COLO829 (cell line): ENCODE data around the gene NLRC3.

ENCODE experiments used
- DNase-seq: peaks from one replicate; pipeline ENCODE4 v3.0.0; 2012; ENCODE audit warnings: low spot score

The NLRC3 gene

GRCh38 chr16:3597226-3597625 is 20.0 kb upstream of the NLRC3 start:
- no peak for DNase-seq

- no peak for DNase-seq
Measured at GRCh38 chr16:3596101-3596861, 19.1 kb upstream of the NLRC3 start.

GRCh38 chr16:3595521-3596021 is 18.4 kb upstream of the NLRC3 start:
- DNase-seq, result no peak

- DNase-seq, result no peak
Measured at GRCh38 chr16:3595110-3595486, 17.9 kb upstream of the NLRC3 start.

DNA sequence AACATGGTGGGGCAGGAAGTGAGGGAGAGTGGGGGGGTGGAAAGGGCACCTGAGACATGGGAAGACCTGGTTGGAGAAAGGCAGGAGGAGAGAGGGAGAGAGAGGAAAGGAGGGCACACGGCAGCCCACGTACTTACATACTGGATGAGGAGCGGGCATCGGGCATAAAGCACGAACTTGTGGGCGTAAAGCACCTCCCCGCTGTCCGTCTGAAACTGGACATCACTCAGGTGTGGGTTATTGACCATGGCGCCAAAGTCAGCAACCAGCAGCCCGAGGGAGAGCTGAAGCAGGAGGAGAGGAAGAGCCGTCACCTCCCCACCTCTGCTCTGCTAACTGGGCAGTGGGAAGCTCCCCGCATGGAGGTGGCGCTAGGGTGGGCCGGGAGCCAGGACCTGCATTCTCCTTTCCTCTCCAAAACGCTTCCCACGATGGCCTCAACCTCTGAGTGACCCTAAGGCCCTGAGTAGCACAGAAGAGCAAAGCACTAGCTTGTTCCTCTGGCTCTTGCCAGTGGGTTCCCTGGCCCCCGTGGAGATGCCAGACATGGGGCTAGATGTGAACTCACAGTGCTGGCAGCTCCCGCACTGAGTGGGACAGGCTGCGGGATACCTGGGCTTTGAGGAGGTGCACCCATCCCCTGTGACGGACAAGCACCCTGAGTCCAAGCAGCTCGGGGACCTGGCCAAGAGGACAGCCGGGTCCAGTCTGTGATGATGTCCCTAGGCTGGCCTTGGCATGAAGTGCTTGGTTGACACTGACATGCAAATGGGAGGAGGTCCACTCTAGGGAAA is 17.3 kb upstream of the NLRC3 start:
- no peak for DNase-seq

- no peak for DNase-seq
Measured at GRCh38 chr16:3592559-3592958, 15.4 kb upstream of the NLRC3 start.

GRCh38 chr16:3591991-3592390 is 14.8 kb upstream of the NLRC3 start:
- DNase-seq, result no peak

DNA sequence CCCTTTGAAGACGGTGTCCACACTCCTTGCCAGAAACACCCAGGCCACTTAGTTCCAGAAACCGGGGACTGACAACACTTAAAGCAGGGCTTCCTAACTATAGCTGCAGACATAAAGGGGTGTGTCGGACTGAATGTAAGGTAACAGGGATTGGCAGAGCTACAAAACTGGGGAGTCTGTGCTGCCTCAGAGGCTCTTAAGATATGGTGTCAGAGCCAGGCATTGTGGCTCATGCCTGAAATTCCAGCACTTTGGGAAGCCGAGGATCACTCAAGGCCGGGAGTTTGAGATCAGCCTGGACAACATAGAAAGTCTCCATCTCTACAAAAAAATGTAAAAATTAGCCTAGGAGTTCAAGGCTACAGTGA is 14.2 kb upstream of the NLRC3 start:
- DNase-seq, result no peak

DNA sequence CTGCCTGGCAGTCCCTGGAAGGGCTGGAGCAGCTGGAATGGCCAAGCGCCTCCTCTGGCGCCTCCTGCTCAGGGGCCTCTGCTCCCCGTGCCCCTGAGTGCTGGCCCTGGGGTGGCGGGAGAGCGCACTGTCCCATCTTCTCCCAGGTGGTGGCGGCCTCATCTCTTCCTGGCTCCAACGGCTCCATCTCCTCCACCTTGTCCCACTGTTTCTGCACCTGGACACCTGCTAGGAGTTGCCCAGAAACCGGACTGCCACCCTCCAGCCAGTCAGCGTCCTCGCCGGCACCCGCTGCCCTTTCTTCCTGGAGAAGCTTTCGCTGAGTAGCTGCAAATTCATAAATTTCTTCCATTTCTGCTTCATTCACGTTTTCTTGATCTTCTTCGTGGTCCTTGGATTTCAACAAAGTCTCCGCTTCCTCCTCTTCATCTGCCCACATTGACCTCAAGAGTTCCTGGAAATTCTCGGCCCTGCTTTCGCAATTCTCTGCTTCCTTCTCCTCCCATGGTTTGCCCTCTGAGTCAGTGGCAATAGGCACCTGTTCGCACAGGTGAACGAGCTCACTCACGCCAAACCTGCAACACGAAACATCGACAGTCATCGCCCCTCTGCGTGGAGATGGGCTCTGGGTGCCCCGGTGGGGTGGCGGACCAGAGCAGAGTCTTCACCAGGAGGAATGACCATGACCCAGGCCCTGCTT is 13.7 kb upstream of the NLRC3 start:
- no peak for DNase-seq

DNA sequence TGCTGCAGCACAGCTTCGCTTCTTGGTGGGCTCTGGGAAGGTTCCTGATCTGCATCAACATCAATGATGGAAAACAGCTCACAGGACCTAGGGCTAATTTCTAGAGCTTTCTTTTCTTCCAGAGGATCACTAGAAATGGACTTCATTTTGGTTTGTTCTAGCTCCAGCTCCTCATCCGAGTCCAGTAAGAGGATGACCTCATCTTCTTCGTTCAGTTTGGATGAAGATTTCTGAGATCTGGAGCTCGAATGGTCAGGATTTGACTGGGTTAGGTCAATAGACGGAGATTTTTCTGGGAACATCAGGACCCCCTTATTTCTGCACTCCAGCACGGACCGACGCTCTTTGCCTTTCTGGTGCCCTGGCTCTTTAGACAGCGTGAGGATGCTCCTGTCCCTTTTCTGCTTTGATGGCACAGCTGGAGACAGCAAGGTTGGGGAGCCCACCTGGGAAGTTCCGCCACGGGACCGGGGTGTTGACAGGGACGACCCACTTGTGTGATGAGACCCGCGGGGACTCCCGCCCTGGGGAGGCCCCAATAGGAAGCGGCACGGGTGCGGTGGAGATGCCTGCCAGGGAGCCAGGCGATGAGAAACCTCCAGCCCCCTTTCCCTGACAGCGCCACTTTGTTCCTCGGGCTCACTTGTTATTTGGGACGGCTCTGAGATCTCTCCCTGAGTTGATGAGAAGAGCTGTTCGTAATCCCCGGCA is 12.9 kb upstream of the NLRC3 start:
- no peak for DNase-seq

DNA sequence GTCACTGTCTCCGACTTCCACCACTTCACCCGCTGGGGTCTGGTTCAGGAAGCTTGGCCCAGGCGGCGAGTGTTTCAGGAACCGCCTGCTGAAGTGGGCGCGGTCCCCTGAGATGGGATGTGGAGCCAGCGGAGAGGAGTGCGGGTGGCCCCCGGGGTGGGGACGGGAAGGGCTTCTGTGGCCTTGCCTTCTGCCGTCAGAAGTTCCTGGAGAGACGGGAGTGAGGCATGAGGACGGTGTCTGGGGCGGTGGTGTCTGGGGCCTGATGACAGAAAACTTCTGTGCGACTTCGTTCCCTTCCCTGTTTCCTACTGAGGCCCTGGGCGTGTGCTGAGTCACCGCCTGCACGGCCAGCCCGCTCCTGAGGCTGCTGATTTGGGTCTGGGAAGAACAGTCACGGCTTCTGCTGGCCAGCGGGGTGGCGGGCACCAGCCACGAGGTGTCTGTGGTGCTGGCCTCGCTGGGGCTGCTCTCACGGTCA is 12.3 kb upstream of the NLRC3 start:
- no peak for DNase-seq

GRCh38 chr16:3589001-3589400 is 11.8 kb upstream of the NLRC3 start:
- DNase-seq, result no peak

DNA sequence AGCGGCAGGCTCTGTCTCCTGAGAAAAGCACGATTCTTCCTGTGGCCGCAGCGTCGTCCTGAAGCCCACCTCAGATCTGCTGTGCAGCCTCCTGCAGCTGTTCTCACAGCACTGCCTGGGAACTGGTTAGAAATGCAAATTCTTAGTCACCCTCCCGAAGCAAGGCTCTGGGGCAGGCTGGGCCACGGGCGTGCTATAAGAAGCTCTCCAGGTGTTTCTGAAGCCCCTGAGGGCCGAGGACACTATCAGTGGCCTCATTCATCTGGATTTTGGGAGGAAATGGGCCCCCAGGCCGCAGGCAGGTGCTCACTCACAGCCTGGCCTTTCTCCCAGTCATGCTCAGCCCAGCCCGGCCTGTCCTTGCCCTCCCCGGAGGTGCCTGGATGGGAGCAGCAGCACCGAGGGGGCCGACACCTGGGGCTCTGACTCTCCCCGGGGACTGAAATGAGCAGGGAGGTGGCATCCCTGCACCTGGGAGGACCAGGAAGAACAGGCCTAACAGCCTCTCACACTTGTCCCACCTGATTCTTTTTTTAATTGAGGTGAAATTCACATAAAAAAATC is 10.4 kb upstream of the NLRC3 start:
- DNase-seq, result no peak

DNA sequence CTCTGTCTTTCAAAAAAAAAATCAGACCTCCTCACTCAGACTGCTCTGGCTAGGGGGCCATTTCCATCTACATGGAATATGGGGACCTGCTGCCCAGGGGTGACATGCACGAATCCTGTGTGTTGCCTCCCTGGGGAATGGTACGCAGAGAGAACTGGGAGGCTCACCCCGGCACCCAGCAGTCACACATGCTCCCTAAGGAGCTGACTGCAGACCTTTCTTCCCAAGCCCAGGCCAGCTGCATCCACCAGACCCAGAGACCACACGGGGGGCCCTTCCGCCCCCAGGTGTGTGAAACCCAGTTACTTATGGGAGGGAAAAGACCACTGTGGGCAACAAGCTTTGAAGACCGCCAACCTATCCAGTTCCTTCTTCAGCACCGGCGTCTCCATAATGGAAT is 7.2 kb upstream of the NLRC3 start:
- no peak for DNase-seq

GRCh38 chr16:3583303-3584038 is 6.3 kb upstream of the NLRC3 start:
- DNase-seq, result no peak

- no peak for DNase-seq
Measured at GRCh38 chr16:3582276-3583165, 5.3 kb upstream of the NLRC3 start.

- no peak for DNase-seq
Measured at GRCh38 chr16:3581392-3581791, 4.2 kb upstream of the NLRC3 start.

GRCh38 chr16:3580686-3581085 is 3.5 kb upstream of the NLRC3 start:
- DNase-seq, result no peak

DNA sequence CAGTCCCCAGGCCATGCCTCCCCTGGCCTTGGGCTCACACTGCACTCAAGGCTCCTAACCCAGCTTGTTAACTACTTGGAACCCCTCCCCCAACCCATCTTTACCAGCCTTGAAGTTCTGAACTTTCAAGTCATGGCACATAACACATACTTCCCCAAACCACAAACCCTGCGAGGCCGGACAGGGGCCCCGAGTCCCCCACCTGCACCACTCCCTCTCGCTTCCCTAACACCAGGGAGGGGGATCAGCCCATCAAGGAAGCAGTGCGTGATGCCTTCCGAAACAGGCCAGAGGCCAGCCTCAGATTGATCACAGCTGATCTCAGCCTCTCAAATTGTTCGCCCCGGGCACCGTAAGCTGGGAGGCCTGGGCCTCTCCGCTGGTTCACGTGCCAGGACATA is 3.0 kb upstream of the NLRC3 start:
- no peak for DNase-seq

DNA sequence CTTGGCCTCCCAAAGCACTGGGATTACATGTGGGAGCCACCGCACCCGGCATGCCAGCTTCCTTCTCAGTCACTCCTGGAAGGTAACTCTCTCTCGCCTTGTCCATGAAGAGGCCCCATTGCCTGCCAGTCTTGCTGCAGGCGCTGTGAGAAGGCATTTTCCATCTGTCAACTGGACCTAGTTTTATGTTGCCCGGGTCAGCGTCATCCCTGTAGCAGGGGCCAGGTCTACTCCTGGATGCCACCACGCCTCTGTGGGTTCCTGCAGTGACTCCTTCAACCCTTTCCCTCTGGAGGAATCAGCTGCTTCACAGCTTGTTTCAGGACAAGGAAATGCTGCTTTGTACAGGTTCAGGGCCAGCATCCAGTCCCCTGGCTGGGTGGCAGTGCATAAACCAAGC is 2.6 kb upstream of the NLRC3 start:
- DNase-seq, result no peak
